GM18861 (cell line): ENCODE measurements around the gene FAM236D.
A peak's percentile ranks its signal among the peaks of the same experiment; 100 is the strongest.
"Not testable (repeated sequence)": the region's sequence is repeated elsewhere in the genome, so short reads cannot be mapped to it uniquely, and the experiment has no call there.

Experiments used
- ATAC-seq: cut with Tn5 transposase; IDR thresholded peaks from one replicate; pipeline ENCODE4 v1.9.1; 2021; ENCODE audit not compliant: unreplicated experiment

The FAM236D gene

GRCh38 chrX:72808110-72808509 is at the start of gene FAM236D:
FAM236D (minus strand) TSS chrX:72808210; CDS start chrX:72808110, 100 bp downstream.
- not testable (repeated sequence) for ATAC-seq

- ATAC-seq: not testable (repeated sequence)
Observed at GRCh38 chrX:72837532-72837931, 29.5 kb upstream of the FAM236D start.

DNA sequence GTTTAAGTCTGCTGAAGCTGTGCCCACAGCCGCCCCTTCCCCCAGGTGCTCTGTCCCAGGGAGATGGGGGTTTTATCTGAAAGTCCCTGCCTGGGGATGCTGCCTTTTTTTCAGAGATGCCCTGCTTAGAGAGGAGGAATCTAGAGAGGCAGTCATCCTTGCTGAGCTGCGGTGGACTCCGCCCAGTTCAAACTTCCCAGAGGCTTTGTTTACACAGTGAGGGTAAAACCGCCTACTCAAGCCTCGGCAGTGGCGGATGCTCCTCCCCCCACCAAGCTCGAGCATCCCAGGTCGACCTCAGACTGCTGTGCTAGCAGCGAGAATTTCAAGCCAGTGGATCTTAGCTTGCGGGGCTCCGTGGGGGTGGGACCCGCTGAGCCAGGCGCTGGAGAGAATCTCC is 22.7 kb upstream of the FAM236D start:
- not testable (repeated sequence) for ATAC-seq

GRCh38 chrX:72790390-72790789 is 17.6 kb downstream of the FAM236D start:
- ATAC-seq: not testable (repeated sequence)

DNA sequence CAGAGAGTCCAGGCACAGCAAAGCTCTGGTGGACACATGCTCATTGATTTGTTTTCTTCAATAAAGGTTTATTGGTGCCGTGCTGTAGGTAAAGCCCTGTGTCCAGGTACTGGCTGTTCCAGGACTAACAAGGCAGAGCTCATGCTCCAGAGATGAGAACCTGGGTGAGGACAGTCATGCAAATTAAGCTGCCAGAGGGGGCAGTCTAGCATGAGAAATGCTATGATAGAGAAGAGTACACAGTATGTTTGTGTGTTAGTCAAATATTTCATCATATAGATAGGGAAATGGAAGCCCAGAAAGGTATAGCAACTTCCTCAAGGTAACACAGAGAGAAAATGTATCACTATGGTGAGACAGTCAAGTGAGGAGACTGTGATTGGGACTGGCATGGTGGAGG is 19.9 kb downstream of the FAM236D start:
- not testable (repeated sequence) for ATAC-seq

DNA sequence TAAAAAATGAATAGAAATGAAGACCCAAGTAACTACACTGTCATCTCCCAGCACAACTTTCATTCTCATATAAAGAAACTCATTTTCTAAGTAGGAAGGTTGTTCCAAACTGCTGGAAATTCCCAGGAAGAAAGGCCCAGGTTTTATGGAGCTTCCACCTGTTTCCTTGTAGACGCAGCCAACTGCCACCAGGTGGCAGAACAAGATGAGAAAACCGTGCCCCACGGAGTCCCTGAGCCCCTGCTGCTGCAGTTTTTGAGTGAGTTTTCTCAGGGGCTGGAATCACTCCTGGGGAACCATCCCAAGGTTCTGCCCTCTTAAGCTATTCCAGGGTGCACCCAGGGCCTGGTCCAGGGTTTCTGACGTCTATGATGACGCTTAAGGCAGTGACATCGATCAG is 24.0 kb downstream of the FAM236D start:
- ATAC-seq: not testable (repeated sequence)

DNA sequence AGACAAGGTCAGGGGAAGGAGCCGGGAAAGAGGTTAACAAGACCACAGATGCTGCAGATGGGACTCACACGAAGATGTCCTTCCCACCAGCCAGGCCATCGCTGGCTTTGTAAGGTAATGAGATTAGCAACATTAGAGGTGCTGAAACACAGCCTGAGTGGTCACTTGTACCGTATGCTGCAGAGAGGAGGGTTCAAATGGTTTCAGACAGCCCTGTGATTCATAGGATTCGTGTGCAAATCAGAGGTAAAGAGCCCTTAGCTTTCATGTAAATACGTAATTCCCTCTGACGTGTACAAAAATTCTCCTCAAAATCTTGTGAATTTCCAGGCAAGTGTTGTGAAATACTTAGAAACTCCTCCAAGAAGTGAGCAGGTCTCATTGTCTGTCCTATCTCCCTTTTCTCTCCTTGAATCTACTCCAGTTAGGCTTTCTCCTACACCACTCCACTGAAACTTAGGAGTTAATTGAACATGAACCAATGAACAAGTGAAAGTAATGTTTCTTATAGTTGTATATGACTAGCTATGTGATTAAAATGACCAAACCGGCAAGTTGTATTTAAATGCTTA is 24.6 kb downstream of the FAM236D start:
- ATAC-seq: not testable (repeated sequence)

DNA sequence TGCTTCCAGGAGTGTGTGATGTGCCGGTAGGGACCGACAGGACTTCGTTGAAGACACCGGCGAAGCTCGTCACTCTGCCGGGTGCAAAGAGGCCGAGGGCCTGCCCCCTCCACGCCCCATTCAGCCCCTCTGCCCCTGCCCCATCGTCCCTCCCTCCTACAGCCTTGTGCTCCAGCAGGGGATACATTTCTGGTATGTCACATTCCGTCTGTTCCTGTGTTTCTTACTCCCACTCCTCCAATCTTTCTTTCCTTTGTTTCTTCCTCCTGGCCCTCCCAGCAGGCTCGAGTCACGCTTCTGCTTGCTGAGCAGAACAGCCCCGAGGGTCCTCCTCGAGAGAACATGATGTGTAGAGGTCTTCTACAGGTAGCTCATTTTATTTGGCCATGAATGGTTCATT is 25.4 kb downstream of the FAM236D start, which contains the start of gene FAM236B:
TSS of gene FAM236B (minus strand) at position 101 of the 400 bp plus-strand sequence. CDS start at position 1, 100 bp downstream.
- ATAC-seq: not testable (repeated sequence)

- not testable (repeated sequence) for ATAC-seq
Observed at GRCh38 chrX:72778146-72778545, 29.9 kb downstream of the FAM236D start.

GRCh38 chrX:72777467-72777790 is 30.6 kb downstream of the FAM236D start:
- ATAC-seq: peak; percentile 73

GRCh38 chrX:72776653-72777466 is 31.1 kb downstream of the FAM236D start, which contains the start of gene DMRTC1B:
DMRTC1B (plus strand) TSS chrX:72776890; CDS start chrX:72845136, 68,246 bp downstream.
- peak; percentile 86 for ATAC-seq

DNA sequence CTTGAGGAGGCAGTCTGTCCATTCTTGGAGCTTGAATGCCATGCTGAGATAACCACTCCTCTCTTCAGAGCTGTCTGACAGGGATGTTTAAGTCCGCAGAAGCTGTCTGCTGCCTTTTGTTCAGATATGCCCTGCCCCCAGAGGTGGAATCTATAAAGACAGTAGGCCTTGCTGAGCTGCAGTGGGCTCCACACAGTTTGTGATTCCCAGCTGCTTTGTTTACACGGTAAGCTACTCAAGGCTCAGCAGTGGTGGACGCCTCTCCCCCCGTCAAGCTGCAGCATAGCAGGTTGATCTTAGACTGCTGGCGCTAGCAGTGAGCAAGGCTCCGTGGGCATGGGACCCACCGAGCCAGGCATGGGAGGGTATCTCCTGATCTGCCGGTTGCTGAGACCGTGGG is 47.6 kb downstream of the FAM236D start:
- not testable (repeated sequence) for ATAC-seq
